Gastrocnemius medialis (tissue), 4 donors: ENCODE results near the gene CHTOP. TPM values are rescaled to one million over a fixed set of nuclear protein-coding genes. Genes with fewer than 3 reads are reported as not detected.

Experiments
- ATAC-seq, 2 donors: fragments of 150-250 bp; one replicate each; pipeline ENCODE4 v1.9.1; 2016
- DNase-seq, 2 donors: peaks; one replicate each; pipeline ENCODE4 v3.0.0-alpha.2; 2019
- H3K27ac ChIP-seq, 4 donors: fragments of 200-600 bp; sonication (generic); 1 replicate in 1 of 4; 2 replicates in 3 of 4; pipeline ENCODE4 v1.5.1; 2016 to 2018; ENCODE audit warnings: mild to moderate bottlenecking in 2 of 4, moderate library complexity in 1 of 4
- H3K27me3 ChIP-seq, 3 donors: fragments of 200-600 bp; sonication (generic) in 2 of 3; 1 replicate in 1 of 3; 2 replicates in 2 of 3; pipeline versions ENCODE4 v1.5.1 to v1.6.0; 2016 to 2019; ENCODE audit warnings: mild to moderate bottlenecking in 1 of 3, moderate library complexity in 1 of 3
- H3K36me3 ChIP-seq, 2 donors: fragments of 200-600 bp; sonication (generic) in 1 of 2; one replicate each; pipeline ENCODE4 v1.5.1; 2017 to 2018
- H3K4me1 ChIP-seq, 2 donors: fragments of 200-600 bp; sonication (generic) in 1 of 2; one replicate each; pipeline ENCODE4 v1.5.1; 2016 to 2017; ENCODE audit warnings: mild to moderate bottlenecking in 2 of 2
- H3K4me3 ChIP-seq, 4 donors: fragments of 200-600 bp; sonication (generic) in 3 of 4; 1 replicate in 1 of 4; 2 replicates in 3 of 4; pipeline ENCODE4 v1.5.1; 2016 to 2019; ENCODE audit warnings: mild to moderate bottlenecking in 2 of 4
- H3K9me3 ChIP-seq, 3 donors: fragments of 200-600 bp; sonication (generic) in 2 of 3; 1 replicate in 1 of 3; 2 replicates in 2 of 3; pipeline ENCODE4 v1.5.1; 2016 to 2019
- POLR2A ChIP-seq, 2 donors: fragments of 450-650 bp; IDR thresholded peaks; one replicate each; pipeline ENCODE4 v1.6.1; 2017; ENCODE audit warnings: antibody characterized with exemption in 2 of 2, mild to moderate bottlenecking in 2 of 2, moderate library complexity in 2 of 2
- in situ Hi-C, 4 donors: fragments of 200-750 bp; cut with MboI; loops; one replicate each; pipeline versions ENCODE4 v1.15.0 to v1.8.0; 2017; ENCODE audit warnings: low sequenced_read_pairs in 4 of 4
- intact Hi-C: fragments of 100-400 bp; cut with DNase I; formaldehyde crosslinking; loops from one replicate; pipeline ENCODE4 v1.15.1; 2023; ENCODE audit warnings: low total_unique reads
- total RNA-seq, 4 donors: library from RNA; depleted of rRNA; stranded (reverse); fragments of >200 nt; gene quantifications; one replicate each; pipeline versions ENCODE4 v1.1.0 to v1.2.3, GENCODE V29; 2016
- TF ChIP-seq, protein P1 (sequence below), 5 experiments: fragments of 450-650 bp in 3 of 5; fragments of 200-600 bp in 2 of 5; sonication (generic) in 2 of 5; IDR thresholded peaks in 4 of 5; conservative IDR thresholded peaks in 1 of 5; 1 replicate in 4 of 5; 2 replicates in 1 of 5; pipeline ENCODE4 v1.5.1; 2016 to 2019; ENCODE audit warnings: antibody characterized with exemption in 5 of 5, mild to moderate bottlenecking in 3 of 5, moderate library complexity in 3 of 5

Gene CHTOP
- total RNA-seq, 4 donors from 2014 or later: 49.5 to 73.4 (median 59.1) TPM

DNA sequence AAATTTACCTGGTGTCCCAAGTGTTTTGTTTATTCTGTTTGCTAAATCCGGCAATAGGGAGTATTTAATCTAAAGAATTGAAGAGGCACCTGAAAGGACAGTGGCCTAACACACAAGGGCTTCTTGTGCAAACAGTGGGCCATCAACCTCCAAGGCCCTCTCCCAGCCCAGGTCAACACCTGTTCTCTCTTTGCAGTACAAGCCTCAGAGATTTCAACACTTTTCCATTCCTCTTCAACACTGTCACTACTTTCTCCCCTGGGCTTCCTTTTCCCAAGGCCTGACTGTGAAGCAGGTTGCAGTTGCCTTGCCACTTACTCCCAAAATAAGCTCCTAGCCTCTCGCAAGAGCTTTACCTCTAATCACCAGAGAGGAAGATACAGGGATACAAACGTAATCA is 21.5 kb downstream of the CHTOP start:
- Histone ChIP-seq H3K27me3 (no peaks in the 10 kb centered on the region), H3K36me3 (no peaks in the 10 kb centered on the region), H3K4me1 (peaks cover 14 to 15% of the 10 kb centered on the region in 2 donors), H3K4me3 (no peak overlapping the region), H3K27ac (peak overlapping the region; percentile 26 to 74 (median 33)), H3K9me3 (no peaks in the 10 kb centered on the region)
- peak in 1 of 2 donors; percentile 58 for DNase-seq
- intact Hi-C loops: no loop called here
- in situ Hi-C loops: loop anchor here in 2 of 4 donors (25.0 kb wide), 1 partner anchor 332 kb away; the partner anchor contains the start of genes JTB (in 2 of the 2), RAB13 (in 2 of the 2) and RPS27 (in 2 of the 2)
- no peak for TF ChIP-seq POLR2A (IDR thresholded peaks at IDR 0.05)
- TF ChIP-seq, protein P1, sequence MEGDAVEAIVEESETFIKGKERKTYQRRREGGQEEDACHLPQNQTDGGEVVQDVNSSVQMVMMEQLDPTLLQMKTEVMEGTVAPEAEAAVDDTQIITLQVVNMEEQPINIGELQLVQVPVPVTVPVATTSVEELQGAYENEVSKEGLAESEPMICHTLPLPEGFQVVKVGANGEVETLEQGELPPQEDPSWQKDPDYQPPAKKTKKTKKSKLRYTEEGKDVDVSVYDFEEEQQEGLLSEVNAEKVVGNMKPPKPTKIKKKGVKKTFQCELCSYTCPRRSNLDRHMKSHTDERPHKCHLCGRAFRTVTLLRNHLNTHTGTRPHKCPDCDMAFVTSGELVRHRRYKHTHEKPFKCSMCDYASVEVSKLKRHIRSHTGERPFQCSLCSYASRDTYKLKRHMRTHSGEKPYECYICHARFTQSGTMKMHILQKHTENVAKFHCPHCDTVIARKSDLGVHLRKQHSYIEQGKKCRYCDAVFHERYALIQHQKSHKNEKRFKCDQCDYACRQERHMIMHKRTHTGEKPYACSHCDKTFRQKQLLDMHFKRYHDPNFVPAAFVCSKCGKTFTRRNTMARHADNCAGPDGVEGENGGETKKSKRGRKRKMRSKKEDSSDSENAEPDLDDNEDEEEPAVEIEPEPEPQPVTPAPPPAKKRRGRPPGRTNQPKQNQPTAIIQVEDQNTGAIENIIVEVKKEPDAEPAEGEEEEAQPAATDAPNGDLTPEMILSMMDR (IDR thresholded peaks at IDR 0.05 in 4 of 5, conservative IDR thresholded peaks at IDR 0.05 in 1 of 5): no peak
- peak in 1 of 2 donors; percentile 47 for ATAC-seq

DNA sequence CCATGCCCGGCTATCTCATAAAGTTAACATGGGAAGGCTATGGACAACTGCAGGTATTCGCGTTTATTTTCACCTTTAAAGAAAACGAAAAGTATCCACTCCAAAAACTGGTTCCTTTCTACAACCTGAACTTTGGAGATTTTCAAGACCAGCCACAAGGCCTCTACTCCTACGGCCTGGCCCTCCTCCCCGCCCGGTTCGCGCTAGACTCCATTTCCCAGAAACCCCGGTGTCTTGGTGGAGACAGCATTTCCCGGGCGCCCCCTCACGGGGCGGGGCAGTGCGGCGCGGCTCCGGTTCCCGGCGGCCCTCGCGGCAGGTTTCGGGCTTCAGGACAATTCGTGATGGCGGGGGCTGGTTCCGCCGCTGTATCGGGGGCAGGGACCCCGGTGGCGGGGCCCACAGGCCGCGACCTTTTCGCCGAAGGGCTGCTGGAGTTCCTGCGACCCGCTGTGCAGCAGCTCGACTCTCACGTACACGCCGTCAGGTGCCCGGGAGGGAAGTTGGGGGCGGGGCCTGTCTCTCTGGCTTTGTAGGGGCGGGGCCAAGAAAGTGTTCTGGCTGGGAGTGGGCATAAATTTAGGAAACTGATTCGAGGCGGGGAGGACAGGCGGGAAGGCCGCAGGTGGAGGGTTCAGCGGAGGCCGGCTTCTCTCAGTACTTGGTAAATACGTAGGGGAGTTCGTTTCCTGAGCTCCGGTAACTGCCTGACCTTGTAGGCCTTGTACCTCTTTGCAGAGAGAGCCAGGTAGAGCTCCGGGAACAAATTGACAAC is 24.7 kb downstream of the CHTOP start, which contains the start of gene SNAPIN:
TSS of gene SNAPIN (plus strand) at position 304 of the 775 bp plus-strand sequence. CDS start at position 345, 41 bp downstream.
- peak within 1 kb of the TSS; percentile 97 to 100 (median 100) for H3K27ac ChIP-seq
- H3K36me3 ChIP-seq: peaks cover 3 to 31% of the 10 kb centered on the region in 2 donors
- H3K4me1 ChIP-seq: peaks cover 10 to 15% of the 10 kb centered on the region in 2 donors
- intact Hi-C loops (no loop called here), in situ Hi-C loops (loop anchor here in 2 of 4 donors (25.0 kb wide), 1 partner anchor 329 kb away; the partner anchor contains the start of genes JTB (in 2 of the 2), RAB13 (in 2 of the 2) and RPS27 (in 2 of the 2))
- H3K4me3 ChIP-seq: peak within 1 kb of the TSS; percentile 93 to 96 (median 96)
- ATAC-seq (peak; percentile 94 to 97), DNase-seq (peak; percentile 83 to 90)
- H3K27me3 ChIP-seq: no peaks in the 10 kb centered on the region
- TF ChIP-seq POLR2A (IDR thresholded peaks at IDR 0.05): peak; percentile 78 to 80
- TF ChIP-seq, protein P1 (IDR thresholded peaks at IDR 0.05 in 4 of 5, conservative IDR thresholded peaks at IDR 0.05 in 1 of 5): peak in 2 of 5 experiments; percentile 25 to 41
- no peaks in the 10 kb centered on the region for H3K9me3 ChIP-seq

DNA sequence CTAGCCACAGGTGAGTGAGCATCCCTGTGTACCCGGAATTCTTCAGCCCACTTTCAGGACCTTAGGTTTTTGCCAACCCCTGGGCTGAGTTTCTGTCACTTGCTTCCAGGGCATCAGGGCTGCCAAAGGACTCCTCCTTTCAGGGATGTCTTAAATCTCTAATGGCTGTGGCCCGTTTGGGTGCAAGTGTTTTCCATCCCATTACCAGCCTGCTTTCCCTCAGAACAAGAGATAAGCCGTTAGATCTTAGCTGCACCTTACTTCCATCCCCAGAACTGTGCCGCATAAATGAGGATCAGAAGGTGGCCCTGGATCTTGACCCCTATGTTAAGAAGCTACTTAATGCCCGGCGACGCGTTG is 25.3 kb downstream of the CHTOP start:
- in situ Hi-C loops (loop anchor here in 2 of 4 donors (25.0 kb wide), 1 partner anchor 328 kb away; the partner anchor contains the start of genes JTB (in 2 of the 2), RAB13 (in 2 of the 2) and RPS27 (in 2 of the 2)), intact Hi-C loops (no loop called here)
- ATAC-seq (no peak), DNase-seq (no peak)
- H3K27ac ChIP-seq: peak overlapping the region; percentile 97 to 100 (median 100)
- peaks cover 10 to 15% of the 10 kb centered on the region in 2 donors for H3K4me1 ChIP-seq
- H3K9me3 ChIP-seq: no peaks in the 10 kb centered on the region
- H3K4me3 ChIP-seq: peak overlapping the region; percentile 93 to 96 (median 96)
- H3K36me3 ChIP-seq: peaks cover 3 to 36% of the 10 kb centered on the region in 2 donors
- TF ChIP-seq, protein P1 (IDR thresholded peaks at IDR 0.05 in 4 of 5, conservative IDR thresholded peaks at IDR 0.05 in 1 of 5): no peak
- no peak for TF ChIP-seq POLR2A (IDR thresholded peaks at IDR 0.05)
- H3K27me3 ChIP-seq: no peaks in the 10 kb centered on the region

DNA sequence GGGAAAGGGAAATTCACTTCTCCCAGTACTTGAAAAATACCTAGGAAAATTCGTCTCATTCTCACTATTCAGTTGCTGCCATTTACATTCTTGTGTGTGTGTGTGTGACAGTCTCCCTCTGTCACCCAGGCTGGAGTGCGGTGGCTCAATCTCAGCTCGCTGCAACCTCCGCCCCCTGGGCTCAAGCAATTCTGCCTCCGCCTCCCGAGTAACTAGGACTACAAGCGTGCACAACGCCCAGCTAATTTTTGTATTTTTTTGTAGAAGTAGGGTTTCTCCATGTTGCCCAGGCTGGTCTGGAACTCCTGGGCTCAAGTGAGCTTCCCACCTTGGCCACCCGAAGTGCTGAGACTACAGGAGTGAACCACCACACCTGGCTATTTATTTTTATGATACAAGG is 25.8 kb downstream of the CHTOP start:
- no peaks in the 10 kb centered on the region for H3K27me3 ChIP-seq
- in situ Hi-C loops (loop anchor here in 2 of 4 donors (25.0 kb wide), 1 partner anchor 328 kb away; the partner anchor contains the start of genes JTB (in 2 of the 2), RAB13 (in 2 of the 2) and RPS27 (in 2 of the 2)), intact Hi-C loops (no loop called here)
- H3K27ac ChIP-seq: peak overlapping the region; percentile 97 to 100 (median 100)
- H3K4me1 ChIP-seq: peaks cover 10 to 15% of the 10 kb centered on the region in 2 donors
- H3K4me3 ChIP-seq: peak overlapping the region; percentile 93 to 96 (median 96)
- DNase-seq (no peak), ATAC-seq (no peak)
- no peaks in the 10 kb centered on the region for H3K9me3 ChIP-seq
- H3K36me3 ChIP-seq: peaks cover 5 to 41% of the 10 kb centered on the region in 2 donors
- no peak for TF ChIP-seq POLR2A (IDR thresholded peaks at IDR 0.05)
- TF ChIP-seq, protein P1 (IDR thresholded peaks at IDR 0.05 in 4 of 5, conservative IDR thresholded peaks at IDR 0.05 in 1 of 5): no peak
